Mesenchymal stem cell (in vitro differentiated cells and primary cell): ENCODE measurements around the gene RABEP2.
"Not testable (repeated sequence)": the region's sequence is repeated elsewhere in the genome, so short reads cannot be mapped to it uniquely, and the experiment has no call there.

Source experiments
- DNase-seq: peaks from one replicate; pipeline ENCODE4 v3.0.0-alpha.2; 2013
- H2AFZ ChIP-seq: one replicate; pipeline ENCODE4 v1.6.1; 2013; ENCODE audit warnings: low read depth, mild to moderate bottlenecking, control low read depth, inconsistent platforms, low read length, moderate library complexity
- H2AK5ac ChIP-seq: 2 replicates; pipeline ENCODE4 v1.6.1; 2013; ENCODE audit warnings: low read length, moderate library complexity, mild to moderate bottlenecking, inconsistent platforms; ENCODE audit not compliant: severe bottlenecking
- H2BK120ac ChIP-seq: one replicate; pipeline ENCODE4 v1.6.1; 2013; ENCODE audit warnings: low read depth, mild to moderate bottlenecking, inconsistent platforms, low read length, moderate library complexity
- H2BK12ac ChIP-seq, 2 experiments: one replicate each; pipeline ENCODE4 v1.6.1; 2013; ENCODE audit warnings: inconsistent platforms in 2 of 2, low read length in 2 of 2, mild to moderate bottlenecking in 2 of 2, moderate library complexity in 2 of 2, control low read depth in 1 of 2
- H2BK15ac ChIP-seq: one replicate; pipeline ENCODE4 v1.6.1; 2013; ENCODE audit warnings: mild to moderate bottlenecking, low read depth, inconsistent platforms; ENCODE audit not compliant: poor library complexity, severe bottlenecking
- H2BK5ac ChIP-seq: 2 replicates; pipeline ENCODE4 v1.6.1; 2013; ENCODE audit warnings: low read depth, mild to moderate bottlenecking, low read length, control low read depth, inconsistent platforms; ENCODE audit not compliant: poor library complexity, severe bottlenecking
- H3K14ac ChIP-seq, 2 experiments: one replicate each; pipeline ENCODE4 v1.6.1; 2013; ENCODE audit warnings: inconsistent platforms in 2 of 2, low read length in 2 of 2, control low read depth in 1 of 2, mild to moderate bottlenecking in 1 of 2, moderate library complexity in 1 of 2
- H3K18ac ChIP-seq, 2 experiments: one replicate each; pipeline ENCODE4 v1.6.1; 2013; ENCODE audit warnings: inconsistent platforms in 2 of 2, low read length in 2 of 2, control low read depth in 1 of 2, low read depth in 1 of 2, mild to moderate bottlenecking in 1 of 2
- H3K23ac ChIP-seq, 2 experiments: one replicate each; pipeline ENCODE4 v1.6.1; 2013; ENCODE audit warnings: inconsistent platforms in 2 of 2, low read length in 2 of 2, mild to moderate bottlenecking in 2 of 2, moderate library complexity in 2 of 2, control low read depth in 1 of 2
- H3K27ac ChIP-seq: 2 replicates; pipeline ENCODE4 v1.5.1; 2013; ENCODE audit warnings: mild to moderate bottlenecking, moderate library complexity, low read length, control low read depth, inconsistent platforms; ENCODE audit not compliant: poor library complexity, severe bottlenecking
- H3K27me3 ChIP-seq, 2 experiments: 2 replicates each; pipeline versions ENCODE4 v1.6.1 to v1.7.0; 2013; ENCODE audit warnings: low read length in 2 of 2, mild to moderate bottlenecking in 2 of 2, moderate library complexity in 2 of 2, control low read depth in 1 of 2, inconsistent platforms in 1 of 2; ENCODE audit not compliant: control insufficient read depth in 1 of 2, insufficient read depth in 1 of 2
- H3K36me3 ChIP-seq, 2 experiments: 2 replicates each; pipeline versions ENCODE4 v1.6.1 to v1.7.0; 2013; ENCODE audit warnings: low read length in 2 of 2, control low read depth in 1 of 2, inconsistent platforms in 1 of 2, low read depth in 1 of 2, mild to moderate bottlenecking in 1 of 2; ENCODE audit not compliant: insufficient read depth in 2 of 2, control insufficient read depth in 1 of 2
- H3K4ac ChIP-seq, 2 experiments: one replicate each; pipeline ENCODE4 v1.6.1; 2013; ENCODE audit warnings: inconsistent platforms in 2 of 2, low read length in 2 of 2, mild to moderate bottlenecking in 2 of 2, moderate library complexity in 2 of 2, control low read depth in 1 of 2, low read depth in 1 of 2
- H3K4me1 ChIP-seq: 2 replicates; pipeline ENCODE4 v1.6.1; 2013; ENCODE audit warnings: low read depth, low read length, control low read depth; ENCODE audit not compliant: control insufficient read depth, insufficient read depth
- H3K4me2 ChIP-seq: 2 replicates; pipeline ENCODE4 v1.6.1; 2013; ENCODE audit warnings: low read length, mild to moderate bottlenecking, inconsistent platforms; ENCODE audit not compliant: poor library complexity, severe bottlenecking
- H3K4me3 ChIP-seq, 2 experiments: 2 replicates each; pipeline versions ENCODE4 v1.5.1 to v1.7.0; 2013; ENCODE audit warnings: low read length in 2 of 2, mild to moderate bottlenecking in 2 of 2, control low read depth in 1 of 2, low read depth in 1 of 2; ENCODE audit not compliant: insufficient read depth in 1 of 2
- H3K79me1 ChIP-seq: replicated peaks from 2 replicates; pipeline ENCODE4 v1.6.1; 2013; ENCODE audit warnings: mild to moderate bottlenecking, control low read depth, low read length, inconsistent platforms; ENCODE audit not compliant: poor library complexity, severe bottlenecking
- H3K9ac ChIP-seq: 2 replicates; pipeline ENCODE4 v1.7.0; 2013; ENCODE audit warnings: mild to moderate bottlenecking, low read length, moderate library complexity
- H3K9me3 ChIP-seq: 2 replicates; pipeline ENCODE4 v1.7.0; 2013; ENCODE audit warnings: mild to moderate bottlenecking, low read length; ENCODE audit not compliant: control insufficient read depth
- H4K8ac ChIP-seq: one replicate; pipeline ENCODE4 v1.6.1; 2013; ENCODE audit warnings: inconsistent platforms, mild to moderate bottlenecking, low read length, moderate library complexity
- H4K91ac ChIP-seq: one replicate; pipeline ENCODE4 v1.6.1; 2013; ENCODE audit warnings: mild to moderate bottlenecking, low read length, inconsistent platforms
- WGBS: methylation state at CpG from one replicate; pipeline ENCODE4 v1.1.7; 2013; ENCODE audit warnings: mixed read lengths; 5-methylcytosine and 5-hydroxymethylcytosine counted together

The RABEP2 gene

DNA sequence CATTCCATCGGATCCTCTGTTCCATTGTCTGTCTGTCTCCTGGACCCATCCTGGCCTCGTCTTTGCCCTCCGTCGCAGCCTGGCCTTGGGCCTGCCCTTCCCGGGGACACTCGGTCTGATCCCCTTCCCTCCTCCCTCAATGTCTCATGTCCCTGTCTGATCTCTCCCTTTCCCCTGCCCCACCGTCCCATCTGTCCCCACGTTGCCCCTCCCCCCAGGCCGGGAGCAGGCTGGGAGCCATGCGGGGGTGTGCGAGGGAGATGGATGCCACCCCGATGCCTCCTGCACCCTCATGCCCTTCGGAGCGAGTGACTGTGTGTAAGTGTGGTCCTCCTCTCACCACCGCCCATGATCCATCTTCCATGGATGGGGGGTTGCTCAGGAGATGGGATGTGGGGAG is 52.1 kb downstream of the RABEP2 start:
- no peak for DNase-seq
- H3K4ac ChIP-seq = no peak overlapping the region
- H3K9ac ChIP-seq = no peak overlapping the region
- H4K8ac ChIP-seq = no peak overlapping the region
- H3K36me3 ChIP-seq = peaks cover 59 to 85% of the 10 kb centered on the region in 2 experiments
- 96% methylated on average over 11 of the region's 15 CpGs for whole genome bisulfite sequencing
- H3K4me3 ChIP-seq = no peak overlapping the region
- no peak overlapping the region for H3K23ac ChIP-seq
- H3K14ac ChIP-seq = no peak overlapping the region
- no peaks in the 10 kb centered on the region for H3K9me3 ChIP-seq
- no peak overlapping the region for H2AK5ac ChIP-seq
- peaks cover 11% of the 10 kb centered on the region for H3K4me1 ChIP-seq
- H2AFZ ChIP-seq = no peak overlapping the region
- no peak overlapping the region for H2BK15ac ChIP-seq
- no peak overlapping the region for H2BK120ac ChIP-seq
- no peak overlapping the region for H3K4me2 ChIP-seq
- no peak overlapping the region for H4K91ac ChIP-seq
- peaks cover 48% of the 10 kb centered on the region for H3K79me1 ChIP-seq
- H3K18ac ChIP-seq = no peak overlapping the region
- H3K27me3 ChIP-seq = no peaks in the 10 kb centered on the region
- no peak overlapping the region for H2BK5ac ChIP-seq
- no peak overlapping the region for H3K27ac ChIP-seq
- H2BK12ac ChIP-seq = no peak overlapping the region

DNA sequence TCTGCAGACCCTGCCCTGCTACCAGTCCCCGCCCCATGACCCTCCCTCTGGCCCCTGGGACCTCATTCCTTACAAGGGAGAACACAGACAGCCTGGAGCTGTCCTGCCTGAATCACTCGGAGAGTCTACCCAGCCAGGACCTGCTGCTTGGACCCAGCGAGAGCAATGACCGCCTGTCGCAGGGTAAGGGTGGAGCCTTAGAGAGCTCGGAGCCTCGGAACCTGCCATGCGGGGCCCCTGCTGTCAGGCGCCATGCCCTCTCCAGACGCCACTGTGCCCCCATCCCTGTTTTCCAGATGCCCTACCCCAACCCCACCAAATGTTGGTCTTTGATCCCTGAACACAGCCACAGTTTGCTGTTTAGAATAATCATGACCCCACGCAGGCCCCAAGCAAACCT is 55.8 kb downstream of the RABEP2 start:
- Histone ChIP-seq H3K36me3 (peaks cover 69 to 82% of the 10 kb centered on the region in 2 experiments), H4K91ac (no peak overlapping the region)
- WGBS = 96% methylated on average over 11 of the region's 11 CpGs

DNA sequence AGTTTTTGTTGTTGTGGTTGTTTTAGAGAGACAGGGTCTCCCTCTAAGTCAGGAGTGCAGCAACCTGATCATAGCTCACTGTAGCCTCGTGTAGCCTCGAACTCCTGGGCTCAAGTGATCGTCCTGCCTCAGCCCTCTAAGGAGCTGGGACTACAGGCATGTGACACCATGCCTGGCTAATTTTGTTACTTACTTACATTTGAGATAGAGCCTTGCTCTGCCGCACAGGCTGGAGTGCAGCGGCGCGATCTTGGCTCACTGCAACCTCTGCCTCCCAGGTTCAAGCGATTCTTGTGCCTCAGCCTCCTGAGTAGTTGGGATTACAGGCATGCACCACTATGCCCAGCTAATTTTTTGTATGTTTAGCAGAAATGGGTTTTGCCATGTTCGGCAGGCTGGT is 57.4 kb downstream of the RABEP2 start:
- not testable (repeated sequence) for H3K9me3 ChIP-seq, H3K27ac ChIP-seq, H2AFZ ChIP-seq, H2BK15ac ChIP-seq, H4K8ac ChIP-seq, H2AK5ac ChIP-seq, H3K4me3 ChIP-seq, DNase-seq, H3K27me3 ChIP-seq, H2BK120ac ChIP-seq, H2BK5ac ChIP-seq, H2BK12ac ChIP-seq, H3K14ac ChIP-seq, H3K4ac ChIP-seq, H3K9ac ChIP-seq, H3K4me2 ChIP-seq, H3K18ac ChIP-seq, H4K91ac ChIP-seq, H3K23ac ChIP-seq
- Histone ChIP-seq H3K4me1 (peaks cover 10% of the 10 kb centered on the region), H3K79me1 (peaks cover 45% of the 10 kb centered on the region), H3K36me3 (peaks cover 58 to 67% of the 10 kb centered on the region in 2 experiments)
- 96% methylated on average over 9 of the region's 9 CpGs for WGBS

More for the DNA sequence above, 55.8 kb downstream of the RABEP2 start:
- H3K4me1 ChIP-seq = peaks cover 12% of the 10 kb centered on the region
- no peaks in the 10 kb centered on the region for H3K9me3 ChIP-seq
- H3K79me1 ChIP-seq = peaks cover 51% of the 10 kb centered on the region
- no peak overlapping the region for H3K27ac ChIP-seq
- H3K4me3 ChIP-seq = no peak overlapping the region
- H2BK120ac ChIP-seq = no peak overlapping the region
- H2AFZ ChIP-seq = no peak overlapping the region
- H2BK12ac ChIP-seq = no peak overlapping the region
- H2AK5ac ChIP-seq = no peak overlapping the region
- H3K4ac ChIP-seq = no peak overlapping the region
- no peak overlapping the region for H3K14ac ChIP-seq
- H3K23ac ChIP-seq = no peak overlapping the region
- H2BK15ac ChIP-seq = no peak overlapping the region
- H3K27me3 ChIP-seq = no peaks in the 10 kb centered on the region
- H3K18ac ChIP-seq = no peak overlapping the region
- H3K4me2 ChIP-seq = no peak overlapping the region
- H2BK5ac ChIP-seq = no peak overlapping the region
- no peak for DNase-seq
- H3K9ac ChIP-seq = no peak overlapping the region
- no peak overlapping the region for H4K8ac ChIP-seq

DNA sequence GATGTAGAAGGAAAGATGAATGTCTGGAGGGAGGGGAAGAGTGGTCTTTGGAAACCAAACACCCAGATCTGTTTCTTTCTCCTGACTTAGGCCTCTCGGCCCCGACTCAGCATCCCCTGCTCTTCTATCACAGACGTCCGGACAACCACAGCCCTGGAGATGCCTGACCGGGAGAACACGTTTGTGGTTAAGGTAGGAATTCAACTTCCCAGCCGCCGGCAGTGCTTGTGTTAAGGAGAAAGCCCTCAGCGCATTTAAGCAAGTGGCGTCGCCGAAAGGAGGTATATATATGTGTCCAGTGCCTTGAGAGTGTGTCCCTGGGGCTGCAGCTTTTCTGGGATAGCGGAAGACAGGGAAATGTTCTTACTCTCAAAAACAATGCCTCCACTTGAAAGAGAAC is 57.8 kb downstream of the RABEP2 start:
- H3K9me3 ChIP-seq = no peaks in the 10 kb centered on the region
- H3K79me1 ChIP-seq = peaks cover 42% of the 10 kb centered on the region
- no peak overlapping the region for H4K8ac ChIP-seq
- no peak overlapping the region for H2BK120ac ChIP-seq
- no peak overlapping the region for H2AK5ac ChIP-seq
- no peak overlapping the region for H3K9ac ChIP-seq
- no peak overlapping the region for H3K14ac ChIP-seq
- no peak overlapping the region for H2BK12ac ChIP-seq
- no peak overlapping the region for H2AFZ ChIP-seq
- H2BK15ac ChIP-seq = no peak overlapping the region
- H3K27ac ChIP-seq = no peak overlapping the region
- peaks cover 54 to 63% of the 10 kb centered on the region in 2 experiments for H3K36me3 ChIP-seq
- no peak overlapping the region for H3K23ac ChIP-seq
- no peak overlapping the region for H4K91ac ChIP-seq
- H3K4ac ChIP-seq = no peak overlapping the region
- DNase-seq = no peak
- H2BK5ac ChIP-seq = no peak overlapping the region
- no peaks in the 10 kb centered on the region for H3K27me3 ChIP-seq
- H3K18ac ChIP-seq = no peak overlapping the region
- 96% methylated on average over 12 of the region's 13 CpGs for WGBS
- peaks cover 14% of the 10 kb centered on the region for H3K4me1 ChIP-seq
- H3K4me2 ChIP-seq = no peak overlapping the region
- no peak overlapping the region for H3K4me3 ChIP-seq
